Measurements from ENCODE around the gene FAM9C. TPM values are rescaled to one million over a fixed set of nuclear protein-coding genes. Genes with fewer than 3 reads are reported as not detected.
A peak's percentile ranks its signal among the peaks of the same experiment; 100 is the strongest.
"Not testable (repeated sequence)": the region's sequence is repeated elsewhere in the genome, so short reads cannot be mapped to it uniquely, and the experiment has no call there.

FAM9C gene
- total RNA-seq, 1 donor from 2014 or later = not detected

GRCh38 chrX:13090027-13090338 lies 45.6 kb upstream of the FAM9C start:
- DNase-seq (ENCODE audit: low read depth) = no peak
- Histone ChIP-seq H3K27me3 (ENCODE audit: control insufficient read depth, insufficient read depth, low read length) (no peaks in the 10 kb centered on the region), H3K4me3 (ENCODE audit: low read depth, low read length) (no peak overlapping the region), H3K36me3 (ENCODE audit: control insufficient read depth, insufficient read depth, low read length) (no peaks in the 10 kb centered on the region)
- no peak for TF ChIP-seq CTCF (IDR thresholded peaks at IDR 0.05; ENCODE audit: insufficient read depth, low read length, poor library complexity, severe bottlenecking)

DNA sequence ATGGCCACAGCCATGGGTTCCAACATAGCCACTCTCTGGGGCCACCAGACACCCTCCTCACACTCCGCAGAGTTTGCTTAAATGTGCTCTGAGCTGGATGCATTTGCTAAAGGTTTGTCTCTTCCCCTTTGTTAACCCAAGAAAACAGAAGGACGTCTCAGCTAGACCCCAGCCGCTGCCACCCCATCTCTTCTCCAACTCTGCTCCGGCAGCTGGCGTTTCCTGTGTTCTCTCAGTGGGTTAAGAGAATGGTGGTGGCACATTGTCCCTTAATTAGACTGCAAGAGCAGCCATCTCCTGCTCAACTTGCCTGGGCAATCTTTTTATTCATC lies 43.7 kb upstream of the FAM9C start:
- H3K27me3 ChIP-seq (ENCODE audit: control insufficient read depth, insufficient read depth, low read length) = no peaks in the 10 kb centered on the region
- H3K36me3 ChIP-seq (ENCODE audit: control insufficient read depth, insufficient read depth, low read length) = no peaks in the 10 kb centered on the region
- no peak for DNase-seq (ENCODE audit: low read depth)
- no peak overlapping the region for H3K4me3 ChIP-seq (ENCODE audit: low read depth, low read length)
- no peak for TF ChIP-seq CTCF (IDR thresholded peaks at IDR 0.05; ENCODE audit: insufficient read depth, low read length, poor library complexity, severe bottlenecking)

DNA sequence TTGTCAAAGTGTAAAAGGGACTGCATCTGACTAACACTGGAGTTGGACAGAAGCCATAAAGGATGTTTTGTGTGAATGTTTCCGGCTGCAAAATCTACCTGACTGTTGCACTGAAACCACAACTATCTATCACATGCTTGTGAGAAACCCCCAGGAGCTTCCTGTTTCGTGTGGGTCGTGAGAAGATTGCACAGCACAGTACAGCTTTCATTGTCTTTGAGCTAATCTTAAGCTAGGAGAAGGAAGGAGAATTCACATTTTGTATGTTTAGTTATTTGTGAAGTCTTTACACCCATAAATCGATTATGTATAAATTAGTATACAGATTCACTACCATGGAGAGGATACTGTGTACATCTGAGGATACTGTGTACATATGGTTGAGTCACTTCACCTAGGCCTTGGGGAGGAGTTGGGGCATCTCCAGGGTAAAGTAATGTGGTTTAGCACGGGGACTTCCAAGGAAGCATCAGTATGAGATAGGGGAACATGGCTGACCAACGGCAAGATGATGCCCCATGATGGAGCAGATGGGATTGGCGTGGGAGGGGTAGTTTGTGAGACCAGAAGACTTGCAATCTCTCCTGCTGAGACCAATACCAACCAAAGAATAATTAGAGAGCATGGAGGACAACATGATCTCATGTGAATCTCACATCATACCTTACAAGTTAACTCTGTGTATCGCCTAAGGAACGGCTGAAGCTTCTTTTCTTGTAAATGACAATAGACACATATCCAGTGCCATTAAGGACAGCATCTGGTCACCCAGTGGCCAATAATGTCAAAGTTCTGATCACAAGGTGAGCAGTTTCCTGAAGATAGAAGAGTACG lies 43.1 kb upstream of the FAM9C start:
- Histone ChIP-seq H3K4me3 (ENCODE audit: low read depth, low read length) (no peak overlapping the region), H3K36me3 (ENCODE audit: control insufficient read depth, insufficient read depth, low read length) (no peaks in the 10 kb centered on the region), H3K27me3 (ENCODE audit: control insufficient read depth, insufficient read depth, low read length) (no peaks in the 10 kb centered on the region)
- no peak for TF ChIP-seq CTCF (IDR thresholded peaks at IDR 0.05; ENCODE audit: insufficient read depth, low read length, poor library complexity, severe bottlenecking)
- DNase-seq (ENCODE audit: low read depth) = peak; percentile 71

GRCh38 chrX:13086793-13087321 lies 42.4 kb upstream of the FAM9C start:
- not testable (repeated sequence) for DNase-seq (ENCODE audit: low read depth); H3K27me3 ChIP-seq (ENCODE audit: control insufficient read depth, insufficient read depth, low read length); H3K4me3 ChIP-seq (ENCODE audit: low read depth, low read length); H3K36me3 ChIP-seq (ENCODE audit: control insufficient read depth, insufficient read depth, low read length)

GRCh38 chrX:13086076-13086475 lies 41.7 kb upstream of the FAM9C start:
- no peak for TF ChIP-seq CTCF (IDR thresholded peaks at IDR 0.05; ENCODE audit: insufficient read depth, low read length, poor library complexity, severe bottlenecking)
- no peak for DNase-seq (ENCODE audit: low read depth)
- Histone ChIP-seq H3K36me3 (ENCODE audit: control insufficient read depth, insufficient read depth, low read length) (no peaks in the 10 kb centered on the region), H3K4me3 (ENCODE audit: low read depth, low read length) (no peak overlapping the region), H3K27me3 (ENCODE audit: control insufficient read depth, insufficient read depth, low read length) (no peaks in the 10 kb centered on the region)

- H3K27me3 ChIP-seq (ENCODE audit: control insufficient read depth, insufficient read depth, low read length) = no peaks in the 10 kb centered on the region
- H3K4me3 ChIP-seq (ENCODE audit: low read depth, low read length) = no peak overlapping the region
- no peaks in the 10 kb centered on the region for H3K36me3 ChIP-seq (ENCODE audit: control insufficient read depth, insufficient read depth, low read length)
- no peak for TF ChIP-seq CTCF (IDR thresholded peaks at IDR 0.05; ENCODE audit: insufficient read depth, low read length, poor library complexity, severe bottlenecking)
- DNase-seq (ENCODE audit: low read depth) = no peak
Measured at GRCh38 chrX:13085526-13085925, 41.1 kb upstream of the FAM9C start.
